Skin of body (tissue), 2 donors: ENCODE measurements around the gene BPIFB4. TPM values are rescaled to one million over a fixed set of nuclear protein-coding genes. Genes with fewer than 3 reads are reported as not detected.
"Not testable (repeated sequence)": the region's sequence is repeated elsewhere in the genome, so short reads cannot be mapped to it uniquely, and the experiment has no call there.

Experiments used
- DNase-seq: peaks from one replicate; lab custom pipeline; 2025; lab: John Stamatoyannopoulos, UW
- total RNA-seq: library from RNA; depleted of rRNA; stranded (reverse); fragments of >200 nt; gene quantifications from one replicate; pipeline ENCODE4 v1.2.3, GENCODE V29; 2014

The BPIFB4 gene
- total RNA-seq, 1 donor from 2014 or later = not detected

- DNase-seq = no peak
Observed at GRCh38 chr20:33119725-33120720, 40.6 kb downstream of the BPIFB4 start.

- DNase-seq = no peak
Observed at GRCh38 chr20:33120934-33121333, 41.5 kb downstream of the BPIFB4 start.

- not testable (repeated sequence) for DNase-seq
Observed at GRCh38 chr20:33122297-33122696, 42.9 kb downstream of the BPIFB4 start.

GRCh38 chr20:33124261-33124660 is 44.8 kb downstream of the BPIFB4 start:
- no peak for DNase-seq

- DNase-seq = no peak
Observed at GRCh38 chr20:33124994-33125393, 45.6 kb downstream of the BPIFB4 start.

- DNase-seq = no peak
Observed at GRCh38 chr20:33125983-33126382, 46.5 kb downstream of the BPIFB4 start.

GRCh38 chr20:33127422-33128097 is 48.1 kb downstream of the BPIFB4 start:
- DNase-seq = no peak

GRCh38 chr20:33130568-33131061 is 51.2 kb downstream of the BPIFB4 start:
- peak; percentile 69 for DNase-seq

DNA sequence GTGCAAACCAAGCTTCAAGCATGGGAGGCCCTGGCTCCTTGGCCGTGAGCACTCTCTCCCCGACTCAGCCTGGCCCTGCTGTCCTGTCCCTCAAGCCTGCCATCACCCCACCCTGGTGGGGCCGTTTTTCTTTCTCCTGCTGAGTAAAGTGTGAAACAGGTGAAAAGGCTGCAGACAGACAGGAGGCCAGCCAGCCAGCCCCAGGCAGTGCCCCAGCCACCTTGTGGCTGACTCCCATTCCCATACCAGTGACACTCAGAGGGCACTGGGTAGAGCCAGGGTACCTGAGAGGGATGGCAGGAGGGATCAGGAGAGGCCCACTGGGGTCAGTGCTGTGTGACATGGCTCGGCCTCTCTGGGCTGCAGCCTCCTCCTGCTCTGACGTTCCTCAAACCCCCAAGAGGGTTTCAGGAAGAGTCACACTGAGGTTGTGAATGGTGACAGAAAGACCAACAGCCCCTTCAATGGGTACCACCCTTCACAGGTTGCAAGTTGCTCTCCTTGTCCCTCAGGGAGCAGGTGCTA is 52.6 kb downstream of the BPIFB4 start:
- DNase-seq = no peak

DNA sequence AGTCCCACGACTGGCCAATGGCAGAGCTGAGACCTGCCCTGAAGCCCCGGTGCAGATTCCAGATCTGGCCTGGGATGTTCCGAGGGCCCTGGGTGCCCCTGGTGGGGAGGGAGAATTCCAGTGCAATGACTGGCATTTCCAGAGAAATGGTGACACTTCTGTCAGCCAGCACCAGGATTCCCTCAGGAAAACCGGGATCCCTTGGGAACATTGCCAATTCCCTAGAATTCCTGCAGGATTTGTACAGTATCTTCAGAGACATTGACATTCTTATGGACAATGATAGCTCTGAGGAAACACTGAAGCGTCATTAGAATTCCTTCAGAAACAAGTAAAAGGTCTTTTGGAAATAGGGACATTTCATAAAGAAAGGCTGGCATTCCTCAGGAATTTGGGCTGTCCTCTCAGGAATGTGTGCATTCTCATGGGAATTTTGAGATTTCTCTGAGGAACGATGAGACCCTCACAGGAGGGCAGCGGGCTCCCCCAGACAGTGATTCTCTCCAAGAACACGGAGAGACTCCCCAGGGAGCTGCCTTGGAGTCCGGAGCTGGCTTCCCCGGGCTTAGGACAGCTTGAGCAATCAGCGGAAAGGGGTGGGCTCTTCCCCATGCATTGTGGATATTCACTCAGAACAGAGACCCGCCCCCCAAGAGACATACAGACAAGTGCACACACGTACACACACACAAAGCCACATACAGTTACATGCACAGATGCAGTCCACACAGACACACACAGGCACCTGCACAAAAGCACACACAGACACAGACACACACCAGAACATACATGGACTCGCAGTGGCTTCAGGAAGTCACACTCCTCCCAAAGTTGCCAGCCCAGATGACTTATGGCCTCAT is 53.3 kb downstream of the BPIFB4 start:
- DNase-seq = no peak

DNA sequence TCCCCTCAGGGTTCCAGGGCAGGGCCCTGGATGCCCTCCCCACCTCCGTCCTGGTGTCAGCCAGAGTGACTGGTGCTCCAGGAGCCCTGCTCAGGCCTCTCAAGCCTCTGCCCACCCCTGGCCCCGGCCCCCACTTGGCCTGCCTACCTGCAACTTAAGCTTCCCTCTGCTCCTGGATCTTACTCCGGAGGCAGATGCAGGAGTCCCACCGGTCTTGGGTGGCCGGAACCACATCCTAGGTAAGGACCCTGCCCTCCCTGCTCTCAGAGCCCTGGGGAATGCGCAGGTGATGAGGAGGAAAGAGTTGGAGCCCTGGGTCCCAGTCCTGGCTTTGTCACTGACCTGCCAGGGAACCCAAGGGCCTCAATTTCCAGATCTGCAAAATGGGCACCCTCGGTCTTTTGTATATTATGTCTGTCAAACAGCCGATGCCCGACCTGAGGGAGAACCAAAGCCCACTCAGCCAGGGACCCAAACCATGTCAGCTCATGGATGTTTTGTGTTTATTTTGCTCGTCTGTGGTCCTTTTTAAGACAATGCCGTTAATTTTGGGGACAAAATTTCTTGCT is 54.0 kb downstream of the BPIFB4 start:
- no peak for DNase-seq

DNA sequence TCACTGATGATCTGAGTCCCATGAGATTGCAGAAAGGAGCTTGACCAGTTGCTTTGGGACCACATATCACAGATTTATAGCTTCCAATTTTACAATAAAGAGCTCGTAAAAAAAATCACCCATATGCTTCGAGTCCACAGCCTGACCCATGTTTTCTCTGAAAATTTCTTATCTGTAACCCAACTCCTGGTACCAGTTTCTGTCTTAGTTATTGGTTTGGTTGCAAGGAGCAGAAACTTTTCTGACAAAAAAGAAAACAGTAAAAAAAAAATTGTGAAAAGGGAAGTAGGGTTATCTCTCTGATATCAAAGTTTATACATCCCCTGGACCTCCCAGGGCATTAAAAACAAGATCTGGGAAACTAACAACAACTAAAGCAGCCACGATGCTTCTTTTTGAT is 57.8 kb downstream of the BPIFB4 start:
- DNase-seq = no peak

- DNase-seq = no peak
Observed at GRCh38 chr20:33139467-33139866, 60.0 kb downstream of the BPIFB4 start.

DNA sequence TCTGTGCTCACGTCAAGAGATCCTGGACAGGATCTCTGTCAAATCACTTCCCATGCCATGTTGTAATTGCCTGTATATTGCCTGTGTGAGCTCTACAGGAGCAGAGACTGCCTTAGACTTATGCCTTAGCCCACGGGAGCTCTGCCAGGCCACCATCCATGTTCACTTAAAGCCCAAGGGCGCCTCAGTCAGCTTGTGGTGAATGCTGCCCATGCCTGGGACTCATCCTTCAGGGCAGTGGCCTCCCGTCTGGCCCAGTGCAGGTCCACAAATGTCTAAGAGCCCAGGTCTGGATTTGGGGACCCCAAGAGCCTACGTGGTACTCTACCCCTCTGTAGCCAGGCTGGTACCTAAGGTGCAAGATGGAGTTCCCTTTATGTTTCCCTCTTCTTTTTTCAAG is 66.1 kb downstream of the BPIFB4 start:
- no peak for DNase-seq

GRCh38 chr20:33147299-33147698 is 67.9 kb downstream of the BPIFB4 start:
- DNase-seq = no peak

GRCh38 chr20:33148040-33148439 is 68.6 kb downstream of the BPIFB4 start:
- DNase-seq = no peak

GRCh38 chr20:33154252-33154651 is 74.8 kb downstream of the BPIFB4 start:
- no peak for DNase-seq

- DNase-seq = no peak
Observed at GRCh38 chr20:33158637-33159385, 79.4 kb downstream of the BPIFB4 start.

- DNase-seq = no peak
Observed at GRCh38 chr20:33159713-33160112, 80.3 kb downstream of the BPIFB4 start.

DNA sequence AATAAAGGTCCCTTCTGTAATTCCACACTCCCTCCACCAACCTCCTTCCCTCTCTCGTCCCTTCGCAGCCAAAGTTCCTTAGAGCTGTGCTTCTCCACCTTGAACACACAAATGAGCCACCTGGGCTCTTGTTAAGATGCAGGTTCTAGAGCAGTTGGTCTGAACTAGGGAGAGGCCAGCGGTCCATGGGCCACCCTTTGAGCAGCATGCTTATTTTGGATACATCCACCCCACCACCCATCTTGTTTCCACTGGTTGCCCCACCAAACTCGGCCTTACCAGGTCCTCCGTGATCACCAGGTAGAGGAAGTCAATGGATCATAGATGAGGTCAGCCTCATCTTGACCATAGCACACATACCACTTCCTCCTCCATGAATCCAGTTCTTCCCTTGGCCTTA is 81.2 kb downstream of the BPIFB4 start:
- no peak for DNase-seq
